Fibroblast of skin of right biceps (primary cell): ENCODE measurements around the gene GPHA2.
A peak's percentile ranks its signal among the peaks of the same experiment; 100 is the strongest.

ENCODE experiments used
- DNase-seq: peaks from one replicate; pipeline ENCODE4 v3.0.0-alpha.2; 2013

GPHA2 gene

DNA sequence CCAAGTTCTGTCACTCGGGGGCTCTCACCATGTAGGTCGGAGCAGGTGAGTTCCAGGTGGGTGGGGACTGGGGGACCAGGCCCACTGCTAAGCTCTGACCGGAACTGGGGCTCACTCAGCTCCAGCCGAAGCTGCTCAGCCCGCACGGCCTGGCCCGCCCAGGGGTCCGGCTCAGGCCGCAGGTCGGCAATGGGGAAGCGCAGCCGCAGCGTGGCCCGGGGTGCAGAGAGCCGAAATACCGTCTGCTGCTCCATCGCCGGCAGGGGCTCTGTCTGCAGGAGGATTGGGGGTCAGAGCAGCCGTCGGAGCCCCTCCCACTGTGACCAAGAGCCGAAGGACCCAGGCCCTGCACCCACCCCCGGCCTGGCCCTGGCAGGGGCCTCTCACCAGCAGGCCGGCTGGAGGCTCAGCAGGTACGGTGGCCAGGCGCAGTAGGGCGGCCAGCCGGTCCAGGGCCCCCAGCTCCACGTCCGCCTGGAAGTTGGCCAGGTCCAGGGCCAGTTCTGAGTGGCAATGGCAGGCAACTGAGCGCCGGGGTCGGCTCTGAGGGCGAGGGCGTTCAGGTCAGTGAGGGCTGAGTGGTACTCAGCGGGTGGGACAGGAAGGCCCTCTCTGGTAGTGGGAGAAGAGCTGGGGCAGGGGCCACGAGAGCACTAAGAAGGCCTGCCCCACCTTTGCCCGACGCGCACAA is 25.9 kb downstream of the GPHA2 start:
- DNase-seq, result no peak

DNA sequence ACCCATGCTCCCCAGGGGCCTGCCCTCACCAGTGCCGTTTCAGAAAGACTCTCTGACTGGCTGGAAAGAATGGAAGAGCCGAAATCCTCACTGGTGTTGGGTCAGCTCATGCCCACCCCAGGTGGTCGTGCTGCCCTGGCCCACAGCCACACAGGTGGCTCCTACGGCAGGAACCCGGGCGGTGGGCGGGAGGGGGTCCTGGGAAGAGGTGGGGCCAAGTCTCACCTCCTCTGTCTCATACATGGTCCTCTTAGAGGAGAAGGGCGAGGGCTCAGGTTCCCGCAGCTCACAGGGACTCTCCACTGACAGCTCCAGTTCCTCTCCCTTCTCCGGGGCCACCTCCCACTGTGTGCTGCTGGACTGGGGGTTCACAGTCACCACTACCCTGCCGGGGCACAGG is 26.9 kb downstream of the GPHA2 start:
- no peak for DNase-seq

DNA sequence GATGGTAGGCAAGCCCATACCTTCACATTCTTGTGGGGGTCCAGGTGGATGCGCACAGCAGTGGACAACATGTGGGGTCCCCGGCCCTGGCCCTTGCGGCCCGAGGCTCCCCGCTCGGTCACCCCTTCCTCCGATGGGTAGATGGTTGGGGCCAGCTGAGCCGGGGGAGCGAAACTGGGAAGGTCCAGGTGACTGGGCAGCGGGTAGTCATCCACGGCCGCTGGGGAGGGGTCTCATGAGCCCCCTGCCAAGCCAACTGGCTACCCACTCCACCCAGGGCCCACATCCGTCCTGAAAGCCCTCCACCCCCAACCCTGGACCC is 29.4 kb downstream of the GPHA2 start:
- no peak for DNase-seq

DNA sequence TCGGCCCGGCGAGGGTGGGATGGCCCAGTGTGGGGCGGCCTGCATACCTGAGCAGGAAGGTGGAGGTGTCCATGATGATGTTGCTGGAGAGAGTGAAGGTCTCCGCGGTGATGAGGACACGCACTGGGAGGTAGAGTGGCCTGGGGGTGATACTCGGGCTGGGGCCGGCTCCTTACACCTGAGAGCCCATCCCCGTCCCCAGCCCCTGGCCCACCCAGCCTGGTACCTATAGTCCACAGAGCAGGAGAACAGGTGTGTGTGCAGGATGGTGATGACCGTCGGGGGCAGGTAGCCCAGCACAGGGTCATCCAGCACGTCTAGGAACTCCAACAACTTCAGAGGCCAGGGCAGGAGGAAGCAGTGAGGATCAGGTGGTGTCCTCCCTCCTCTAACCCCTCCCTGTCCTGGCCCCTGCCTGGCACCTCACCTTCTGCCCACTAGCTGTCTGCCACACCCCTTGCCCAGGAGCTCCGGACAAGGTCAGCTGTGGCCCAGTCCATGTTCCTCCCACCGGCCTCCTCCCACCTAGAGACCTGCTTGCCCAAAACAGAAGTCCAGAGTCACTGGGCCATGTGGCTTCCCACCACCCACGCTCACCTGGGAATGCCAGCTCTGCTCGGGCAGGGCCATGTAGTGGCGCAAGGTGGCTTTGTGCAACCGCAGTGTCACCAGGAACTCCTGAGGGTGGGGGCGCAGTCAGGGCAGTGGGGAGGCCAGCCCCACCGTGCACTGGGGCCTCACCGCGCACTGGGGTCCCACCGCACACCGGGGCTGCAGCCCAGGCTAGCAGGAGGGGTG is 30.0 kb downstream of the GPHA2 start:
- no peak for DNase-seq

DNA sequence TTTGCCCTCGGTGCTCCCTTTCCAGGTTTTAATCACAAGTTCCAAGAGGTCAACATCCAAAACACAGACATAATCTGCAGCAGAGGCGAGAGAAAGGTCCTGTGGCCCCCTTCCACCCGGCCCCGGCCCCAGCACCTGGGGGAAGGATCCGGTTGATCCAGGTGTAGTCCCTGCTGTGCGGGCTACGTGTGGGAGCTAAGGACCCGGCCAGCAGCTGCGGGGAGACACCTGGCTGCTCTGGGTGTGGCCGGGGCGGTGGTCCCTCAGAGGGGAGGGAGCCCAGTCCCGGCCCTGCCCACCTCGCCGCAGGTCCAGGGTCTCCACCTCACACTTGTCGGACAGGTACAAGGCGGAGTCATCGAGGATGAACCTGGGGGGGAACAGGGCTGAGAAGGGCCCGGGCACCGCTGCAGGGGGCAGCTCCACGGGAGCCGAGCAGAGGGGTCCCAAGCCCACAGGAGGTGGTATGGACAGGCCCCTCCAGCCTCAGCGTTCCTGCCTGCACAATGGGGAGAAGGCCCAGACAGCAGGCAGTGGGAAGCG is 32.3 kb downstream of the GPHA2 start:
- no peak for DNase-seq

DNA sequence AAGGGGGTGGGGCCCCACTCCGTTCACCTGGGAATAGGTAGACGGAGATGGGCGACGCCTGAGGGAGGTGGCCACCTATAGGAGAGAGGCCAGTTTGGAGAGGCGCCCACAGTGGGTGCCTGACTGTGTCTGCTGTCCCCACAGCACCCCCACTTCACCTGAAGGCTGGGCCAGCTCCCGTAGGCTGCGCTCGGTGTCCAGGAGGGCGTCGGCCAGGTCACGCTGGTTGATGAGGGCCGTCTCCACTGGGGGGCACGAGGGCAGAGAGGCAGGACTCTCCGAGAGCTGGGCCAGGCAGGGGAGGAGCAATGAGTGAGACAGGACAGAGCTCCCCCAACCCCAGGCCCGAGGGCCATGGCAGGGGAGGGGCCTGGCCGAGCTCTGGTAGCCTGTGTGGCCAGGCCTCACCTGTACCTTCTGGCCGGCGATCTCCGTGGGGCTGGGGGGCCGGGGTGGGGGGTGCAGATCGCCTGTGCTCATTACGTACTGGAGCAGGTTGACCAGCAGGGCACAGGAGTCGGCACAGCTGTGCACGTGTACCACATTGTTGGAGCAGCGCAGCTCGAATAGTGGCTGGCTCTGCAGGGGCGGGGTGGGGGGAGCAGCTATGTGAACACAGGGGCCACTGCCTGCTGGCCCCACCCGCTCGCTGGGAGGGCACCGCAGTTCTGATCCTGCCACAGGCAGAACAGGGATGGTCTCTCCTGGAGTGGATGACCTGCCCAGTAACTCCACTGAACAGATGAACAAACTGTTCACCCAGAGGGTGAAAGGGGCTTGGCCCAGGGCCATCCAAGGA is 33.4 kb downstream of the GPHA2 start:
- DNase-seq, result no peak

DNA sequence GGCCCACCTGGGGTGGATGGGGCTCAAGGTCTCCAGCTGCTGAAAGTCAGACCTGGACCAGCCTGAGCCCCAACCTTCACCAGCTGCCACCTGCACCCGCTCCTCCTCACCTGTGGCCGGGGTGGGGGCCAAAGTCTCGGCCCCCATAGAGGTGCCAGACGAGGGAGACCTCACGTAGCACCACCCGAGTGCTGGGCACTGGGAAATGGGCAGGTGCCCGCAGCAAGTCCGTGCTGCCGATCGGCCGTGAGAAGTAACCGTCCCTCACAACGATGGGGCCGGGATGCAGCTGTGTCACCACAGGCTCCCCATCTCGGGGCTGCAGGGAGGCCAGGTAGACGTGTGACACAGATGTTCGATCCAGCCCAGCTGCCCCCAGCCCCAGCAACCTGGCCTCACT is 34.9 kb downstream of the GPHA2 start:
- DNase-seq, result no peak

DNA sequence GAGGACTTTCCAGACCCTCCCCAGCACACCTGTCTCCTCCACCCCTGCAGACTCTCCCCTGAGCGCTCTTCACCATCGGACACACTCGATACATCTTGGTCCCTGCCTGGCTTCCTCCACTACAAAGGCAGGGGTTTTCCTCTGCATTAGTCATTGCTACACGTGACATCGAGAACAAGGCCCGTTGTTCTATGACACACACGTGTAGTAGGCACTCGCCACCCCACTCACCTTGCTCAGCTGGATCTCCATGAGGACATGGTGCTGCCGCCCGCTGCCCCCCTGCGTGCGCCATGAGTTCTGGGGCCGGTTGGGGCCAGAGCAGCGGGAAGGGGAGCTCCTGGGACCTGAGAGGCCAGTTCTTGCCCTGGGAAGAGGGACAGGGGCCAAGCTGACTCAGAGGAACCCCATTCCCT is 35.4 kb downstream of the GPHA2 start:
- no peak for DNase-seq

DNA sequence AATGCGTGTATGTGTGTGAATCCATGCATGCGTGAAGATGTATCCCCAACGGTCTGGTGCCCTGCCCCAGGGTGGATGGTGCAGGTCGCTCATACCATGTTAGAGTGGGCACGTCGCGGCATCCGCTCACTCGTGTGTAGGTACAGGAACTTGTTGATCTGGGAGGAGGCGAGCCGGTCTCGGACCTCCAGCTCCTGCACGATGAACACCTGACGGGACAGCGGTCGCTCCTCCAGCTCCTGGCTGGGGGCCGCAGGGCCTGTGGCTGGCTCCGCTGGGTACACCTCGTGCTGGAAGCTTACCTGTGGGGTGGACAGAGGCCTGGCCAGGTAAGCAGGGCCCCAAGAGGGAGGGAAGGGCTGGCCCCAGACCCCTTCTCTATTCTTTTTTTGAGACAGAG is 37.2 kb downstream of the GPHA2 start:
- no peak for DNase-seq

DNA sequence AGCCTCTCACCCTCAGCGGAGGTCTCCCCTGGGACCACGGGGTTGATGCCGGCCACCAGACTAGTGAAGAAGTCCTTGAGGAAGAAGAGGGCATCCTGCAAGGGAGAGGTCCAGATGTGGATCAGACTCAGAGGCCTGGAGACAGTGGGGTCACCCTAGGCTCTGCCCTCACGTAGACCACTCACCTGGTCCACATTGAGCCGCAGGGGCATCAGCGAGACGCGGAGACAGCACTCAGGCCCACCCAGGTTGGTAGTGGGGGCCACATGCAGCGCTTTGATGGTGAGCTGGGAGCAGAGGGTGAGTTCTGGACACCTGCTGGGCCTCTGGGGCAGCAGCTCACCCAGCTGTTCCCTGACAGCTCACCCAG is 37.6 kb downstream of the GPHA2 start:
- no peak for DNase-seq

DNA sequence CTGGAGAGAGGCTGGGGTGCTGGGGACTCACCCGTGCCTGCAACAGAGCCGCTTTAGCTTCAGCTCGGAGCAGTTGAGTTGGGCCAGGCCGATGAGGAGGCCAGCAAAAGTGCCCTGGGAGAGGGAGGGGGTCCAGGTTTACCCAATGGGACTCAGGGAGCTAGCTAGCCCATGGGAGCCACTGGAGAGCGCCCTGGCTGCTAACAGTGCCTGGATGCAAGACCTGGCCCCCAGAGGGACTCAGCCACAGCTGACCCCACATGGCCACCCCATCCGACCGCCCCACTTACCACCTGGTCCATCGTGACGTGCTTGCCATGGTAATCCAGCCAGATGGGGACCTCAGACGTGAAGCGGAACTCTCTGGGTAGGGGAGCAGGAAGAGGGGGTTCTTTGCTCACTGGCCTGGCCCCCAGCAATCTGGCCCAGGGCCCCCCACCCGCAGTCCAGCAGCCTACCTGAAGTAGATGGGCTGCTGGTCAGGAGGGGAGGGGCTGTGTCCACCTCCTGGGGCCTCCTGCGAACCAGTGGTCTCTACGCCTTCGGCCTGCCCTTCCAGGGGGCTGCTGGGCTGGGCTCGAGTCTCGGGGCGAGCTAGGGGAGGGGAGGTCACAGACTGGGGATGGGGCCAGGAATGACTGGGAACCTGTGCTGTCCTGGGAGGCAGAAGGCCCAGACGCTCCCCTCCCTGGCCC is 38.2 kb downstream of the GPHA2 start:
- no peak for DNase-seq

DNA sequence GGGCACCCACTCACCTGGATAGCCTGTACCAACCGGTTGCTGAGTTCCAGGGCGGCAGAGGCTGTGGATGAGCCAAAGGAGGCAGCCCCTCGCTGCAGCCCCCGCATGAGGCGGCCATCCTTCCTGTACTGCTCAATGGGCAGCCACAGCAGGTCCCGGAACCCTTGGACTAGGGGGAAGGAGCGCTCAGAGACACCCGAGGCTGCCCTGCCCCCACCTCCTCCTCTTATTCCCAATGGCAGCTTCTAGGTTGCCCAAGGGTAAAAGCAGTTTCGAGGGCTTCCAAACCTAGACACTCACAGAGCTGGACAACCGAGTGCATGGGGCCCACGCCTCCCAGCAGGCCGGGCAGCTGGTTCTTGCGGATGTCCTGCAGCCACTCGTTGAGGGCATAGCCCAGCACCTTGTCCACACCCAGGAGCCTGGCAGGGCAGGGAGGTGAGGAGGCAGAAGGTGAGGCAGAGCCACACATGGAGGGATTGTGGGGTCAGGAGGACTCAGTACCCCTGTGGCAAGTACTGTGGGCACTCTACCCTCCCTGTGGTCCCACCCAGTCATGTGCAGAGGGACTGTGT is 39.2 kb downstream of the GPHA2 start:
- DNase-seq, result no peak

DNA sequence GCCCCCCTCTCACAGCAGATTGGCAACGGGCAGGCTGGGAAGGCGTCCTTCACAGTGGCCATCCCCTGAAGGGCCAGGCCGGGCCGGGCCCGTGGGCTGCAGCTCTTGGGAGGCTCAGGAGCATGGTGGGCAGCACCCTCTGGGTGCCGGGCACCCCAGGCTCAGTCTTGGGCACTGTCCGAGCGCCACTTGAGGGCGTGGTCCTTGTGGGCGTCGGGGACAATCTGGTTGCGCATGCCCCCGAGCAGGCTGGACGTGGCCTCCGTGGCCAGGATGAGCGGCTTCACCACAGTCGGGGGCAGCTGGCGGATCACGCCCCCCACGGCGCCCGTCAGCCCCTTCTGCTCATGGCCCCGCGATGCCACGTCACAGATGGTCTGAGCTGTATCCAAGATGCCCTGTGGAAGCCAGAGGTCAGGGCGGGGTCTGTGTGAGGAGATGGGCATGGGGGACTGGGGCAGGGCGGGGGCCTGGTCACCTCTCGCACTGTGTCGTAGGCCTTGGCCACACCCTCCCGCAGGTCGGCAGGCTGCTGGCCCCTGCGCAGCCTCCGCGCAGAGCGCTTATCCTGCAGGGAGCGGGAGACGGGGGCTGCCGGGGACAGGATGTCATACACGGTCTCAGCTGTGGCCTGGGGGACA is 40.8 kb downstream of the GPHA2 start:
- DNase-seq, result no peak

DNA sequence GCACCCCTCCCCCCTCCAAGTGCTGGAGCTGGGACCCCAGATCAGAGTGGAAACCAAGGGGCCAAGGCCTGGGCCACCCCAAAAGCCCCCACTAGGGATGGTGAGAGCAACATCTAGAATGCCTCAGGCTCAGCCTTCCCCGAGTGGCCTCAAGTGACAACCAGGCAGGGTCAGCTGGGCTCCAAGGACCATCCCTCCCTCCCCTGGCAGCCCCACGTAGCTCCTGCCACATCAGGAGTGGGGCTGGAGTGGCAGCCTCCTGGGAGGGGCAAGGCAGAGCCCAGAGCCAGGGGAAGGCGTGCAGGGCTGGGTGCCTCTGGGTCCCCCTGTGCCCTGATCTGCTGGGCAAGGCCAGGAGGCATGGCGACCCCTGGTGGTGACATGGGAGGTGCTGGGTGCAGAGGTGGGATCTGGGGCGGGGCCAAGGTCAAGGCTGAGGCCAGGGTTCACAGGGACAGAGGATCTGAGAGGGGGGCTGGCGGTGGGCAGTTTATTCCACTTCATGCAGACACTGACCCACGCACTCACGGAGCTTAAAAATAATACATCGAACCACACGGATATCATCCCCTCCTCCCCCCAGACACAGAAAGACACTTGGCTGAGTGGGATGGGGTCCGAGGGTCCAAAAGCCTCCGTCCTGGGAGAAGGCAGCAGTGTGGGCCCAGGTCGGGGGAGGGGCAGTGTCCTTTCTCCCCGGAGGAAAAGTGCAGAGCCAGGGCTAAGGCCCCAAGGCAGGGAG is 41.5 kb downstream of the GPHA2 start:
- DNase-seq, result peak; percentile 66

DNA sequence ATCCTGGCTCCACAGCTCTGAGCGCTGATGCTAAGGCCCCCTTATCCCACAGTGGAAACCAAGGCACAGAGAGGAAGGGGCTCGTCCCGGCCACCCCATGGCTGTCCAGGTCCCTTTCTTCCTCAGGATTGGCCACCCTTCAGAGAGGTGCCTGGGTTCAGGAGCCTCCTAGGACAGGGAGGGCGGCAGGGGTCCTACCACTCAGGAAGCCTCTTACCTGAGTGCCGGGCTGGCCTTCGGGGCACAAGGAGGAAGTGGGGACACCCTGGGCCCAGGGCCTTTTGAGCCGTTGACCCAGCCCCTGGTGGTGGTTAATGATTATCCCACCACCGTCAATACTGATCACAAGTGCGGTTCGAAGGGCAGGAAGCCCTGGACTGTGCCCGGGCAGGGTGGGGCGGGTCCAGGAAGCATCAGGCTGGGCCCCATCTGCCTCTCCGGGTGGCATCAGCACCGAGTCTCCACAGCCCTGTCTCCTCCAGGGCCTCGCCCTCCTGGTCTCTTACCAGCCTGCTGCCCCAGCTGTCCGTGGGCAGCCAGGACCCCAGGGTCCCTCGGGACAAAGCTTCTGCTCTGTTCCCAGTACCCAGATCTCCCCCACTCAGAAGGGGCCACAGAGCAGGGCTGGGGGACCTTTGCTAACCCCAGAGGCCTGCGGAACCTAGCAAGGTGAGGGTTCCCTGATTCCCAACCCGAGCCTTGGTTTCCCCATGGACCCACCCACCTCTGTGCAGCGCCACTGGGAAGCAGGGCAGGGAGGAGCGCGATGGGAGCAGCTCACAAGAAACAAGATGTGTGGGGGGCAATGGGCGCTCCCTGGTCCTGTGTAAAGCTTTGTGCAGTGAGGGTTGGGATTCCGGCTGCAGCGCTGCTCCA is 42.3 kb downstream of the GPHA2 start:
- no peak for DNase-seq

DNA sequence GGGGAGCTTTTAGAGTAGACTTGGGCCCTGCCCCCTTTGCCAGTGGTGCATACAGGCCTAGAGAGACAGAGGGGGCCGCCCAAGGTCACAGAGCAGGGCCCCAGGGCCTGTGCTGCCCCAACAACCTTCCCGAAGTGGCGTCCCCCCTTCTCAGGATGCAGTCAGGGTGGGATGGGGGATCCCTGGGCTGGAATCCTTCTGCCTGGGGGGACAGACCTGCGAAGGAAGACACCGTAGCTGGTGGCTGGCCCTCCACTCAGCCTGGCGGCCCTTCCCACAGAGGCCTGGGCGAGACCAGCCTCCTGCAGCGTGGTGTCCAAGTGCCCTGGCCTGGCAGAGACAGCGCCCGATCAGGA is 42.9 kb downstream of the GPHA2 start:
- DNase-seq, result no peak

DNA sequence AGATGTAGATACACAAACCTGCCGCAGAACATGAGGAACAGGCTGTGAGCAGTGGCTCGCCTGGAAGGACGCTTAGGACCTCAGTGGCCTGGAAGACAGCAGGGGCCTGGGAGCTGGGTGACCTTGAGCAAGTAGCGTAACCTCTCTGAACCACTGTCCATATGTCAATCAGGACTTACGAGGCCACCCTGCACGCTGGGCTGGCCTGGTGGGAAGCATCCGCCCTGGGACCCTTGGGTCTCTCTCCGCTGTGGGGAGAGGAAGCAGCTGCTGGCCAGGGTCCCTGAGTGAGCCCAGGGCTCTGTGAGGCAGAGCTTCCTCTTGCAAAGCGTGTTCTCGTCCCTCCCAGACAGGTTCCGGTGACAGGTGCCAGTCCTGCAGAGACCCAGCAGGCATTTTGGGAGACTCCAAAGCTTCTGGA is 43.3 kb downstream of the GPHA2 start:
- no peak for DNase-seq

DNA sequence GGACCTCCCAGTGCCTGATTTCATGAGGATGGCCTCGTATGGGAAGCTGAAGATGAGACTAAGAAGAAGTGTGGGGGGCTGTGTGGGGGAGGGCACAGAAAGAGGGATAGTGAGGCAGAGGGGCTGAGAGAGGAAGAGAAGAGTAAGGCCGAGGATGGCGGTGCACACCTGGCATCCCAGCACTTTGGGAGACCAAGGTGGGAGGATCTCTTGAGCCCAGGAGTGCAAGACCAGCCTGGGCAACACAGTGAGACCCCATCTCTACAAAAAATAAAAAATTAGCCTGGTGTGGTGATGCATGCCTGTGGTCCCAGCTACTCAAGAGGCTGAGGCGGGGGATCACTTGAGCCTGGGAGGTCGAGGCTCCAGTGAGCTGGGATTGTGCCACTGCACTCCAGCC is 43.8 kb downstream of the GPHA2 start:
- no peak for DNase-seq

DNA sequence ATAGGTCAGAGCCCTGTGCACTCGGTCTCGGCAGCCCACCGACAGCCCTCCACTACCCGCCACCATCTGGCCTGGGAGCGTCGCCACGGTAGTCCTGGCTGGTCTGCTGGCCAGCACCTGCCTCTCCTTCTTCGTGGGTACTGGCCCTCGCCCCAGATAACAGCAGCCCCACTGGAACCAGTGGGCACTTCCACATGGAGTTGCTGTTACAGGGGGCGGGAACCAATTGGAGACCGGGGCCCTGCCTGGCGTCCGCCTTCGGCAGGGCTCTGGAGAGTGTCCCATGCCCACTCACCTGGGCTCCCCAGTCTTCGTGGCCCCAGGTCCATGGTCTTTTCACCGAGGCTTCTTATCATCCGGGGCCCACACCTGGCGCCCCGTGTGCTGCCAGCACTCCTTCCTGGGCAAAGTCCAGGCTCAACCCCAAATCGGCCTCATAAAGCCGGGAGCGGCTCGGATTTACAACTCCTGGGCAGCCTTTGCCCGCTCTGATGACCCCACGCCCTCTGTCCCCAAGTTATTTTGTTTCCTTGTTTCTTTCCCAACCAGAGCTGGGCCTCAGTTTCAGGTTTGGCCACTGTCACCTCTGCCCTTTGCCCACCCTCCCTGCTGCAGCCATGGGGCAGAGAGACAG is 44.4 kb downstream of the GPHA2 start:
- DNase-seq, result no peak

DNA sequence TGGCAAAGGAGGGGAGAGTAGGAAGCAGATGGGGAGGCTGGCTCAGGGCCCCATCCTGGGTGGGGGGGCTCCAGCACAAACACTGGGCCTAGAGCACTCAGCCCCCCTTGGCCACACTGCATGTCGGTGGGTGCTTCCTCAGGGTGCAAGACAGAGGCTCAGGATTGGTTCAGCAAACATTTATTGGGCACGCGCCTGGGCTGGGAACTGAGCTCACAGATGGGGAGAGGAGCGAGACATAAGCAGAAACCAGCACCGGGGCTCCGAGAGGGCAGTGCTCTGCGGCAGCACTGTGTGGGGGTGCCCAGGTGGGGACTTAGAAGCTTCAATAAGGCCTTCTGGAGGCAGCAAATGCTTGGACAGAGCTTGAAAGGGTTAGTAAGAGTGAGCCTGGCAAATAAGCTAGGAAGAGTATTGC is 45.2 kb downstream of the GPHA2 start:
- no peak for DNase-seq
